Loucy (cell line): ENCODE data around the gene TRIM29.

Experiments used
- CTCF ChIP-seq: fragments of 200-600 bp; sonication (generic); conservative IDR thresholded peaks from 2 replicates; pipeline ENCODE4 v1.5.1; 2014; ENCODE audit warnings: mild to moderate bottlenecking, antibody characterized with exemption, low read length
- EZH2phosphoT487 ChIP-seq: fragments of 200-600 bp; IDR thresholded peaks from 2 replicates; pipeline ENCODE4 v1.6.1; 2018; ENCODE audit warnings: antibody characterized with exemption, mild to moderate bottlenecking, moderate library complexity, borderline replicate concordance

- TF ChIP-seq CTCF (no peak), EZH2phosphoT487 (no peak)
Observed at GRCh38 chr11:120167659-120168058, 29.7 kb upstream of the TRIM29 start.
